ENCODE measurements around the gene P4HA1.

P4HA1 gene

GRCh38 chr10:72976886-72977285, 119.8 kb downstream of the P4HA1 start:
- no peak for DNase-seq

Data from cerebellar nuclear complex (tissue), 1 donor.